SK-N-SH (cell line): ENCODE data around the gene ATR. TPM values are rescaled to one million over a fixed set of nuclear protein-coding genes. Genes with fewer than 3 reads are reported as not detected.

Source experiments
- CTCF ChIA-PET: fragments of 300-600, 350-600 bp; formaldehyde crosslinking; extraction: SDS; loops from one replicate; lab custom pipeline; 2021; lab: Yijun Ruan, JAX
- POLR2A ChIA-PET: fragments of 350-600 bp; sonication (Branson Sonifier 250); formaldehyde crosslinking; extraction: SDS; loops from one replicate; lab custom pipeline; 2020; ENCODE audit warnings: antibody characterized with exemption, inconsistent platforms; lab: Yijun Ruan, JAX
- DNase-seq: peaks from one replicate; pipeline ENCODE4 v3.0.0; 2012
- H2AFZ ChIP-seq: fragments of 200-600 bp; sonication (generic); 2 replicates; pipeline ENCODE4 v1.8.1; 2016; ENCODE audit warnings: antibody characterized with exemption, mild to moderate bottlenecking, low read depth
- H3F3A ChIP-seq: fragments of 200-600 bp; sonication (generic); replicated peaks from 2 replicates; pipeline ENCODE3; 2016; ENCODE audit warnings: antibody characterized with exemption, mild to moderate bottlenecking; ENCODE audit not compliant: insufficient read depth
- H3K27ac ChIP-seq, 2 experiments: fragments of 200-500 bp in 1 of 2; fragments of 200-600 bp in 1 of 2; sonication (Bioruptor generic) in 1 of 2; sonication (generic), shearing (Covaris generic) in 1 of 2; 2 replicates each; pipeline versions ENCODE4 v1.5.1 to v1.6.1; 2014 to 2016; ENCODE audit warnings: low read depth in 2 of 2, inconsistent platforms in 1 of 2, low read length in 1 of 2, mild to moderate bottlenecking in 1 of 2, mixed read lengths in 1 of 2
- H3K27me3 ChIP-seq: fragments of 200-600 bp; sonication (generic), shearing (Covaris generic); 2 replicates; pipeline ENCODE4 v1.6.1; 2016; ENCODE audit warnings: mixed run types; ENCODE audit not compliant: insufficient read depth
- H3K36me3 ChIP-seq, 2 experiments: fragments of 200-500 bp in 1 of 2; fragments of 200-600 bp in 1 of 2; sonication (Bioruptor generic) in 1 of 2; sonication (generic) in 1 of 2; replicated peaks in 1 of 2; 2 replicates each; pipeline versions ENCODE3 to v1.5.1; 2014 to 2016; ENCODE audit warnings: low read length in 1 of 2, mild to moderate bottlenecking in 1 of 2; ENCODE audit not compliant: insufficient read depth in 2 of 2, control insufficient read depth in 1 of 2
- H3K4me1 ChIP-seq, 2 experiments: fragments of 200-500 bp in 1 of 2; fragments of 200-600 bp in 1 of 2; sonication (Bioruptor generic) in 1 of 2; sonication (generic), shearing (Covaris generic) in 1 of 2; 2 replicates each; pipeline versions ENCODE4 v1.5.1 to v1.6.1; 2014 to 2016; ENCODE audit warnings: low read depth in 1 of 2, low read length in 1 of 2, mixed run types in 1 of 2; ENCODE audit not compliant: insufficient read depth in 2 of 2, control insufficient read depth in 1 of 2
- H3K4me2 ChIP-seq: fragments of 200-600 bp; sonication (generic), shearing (Covaris generic); 2 replicates; pipeline ENCODE4 v1.6.1; 2017; ENCODE audit warnings: mixed run types
- H3K4me3 ChIP-seq, 2 experiments: fragments of 200-500 bp in 1 of 2; fragments of 200-600 bp in 1 of 2; sonication (Bioruptor generic) in 1 of 2; sonication (generic), shearing (Covaris generic) in 1 of 2; 2 replicates each; pipeline versions ENCODE4 v1.5.1 to v1.8.1; 2014 to 2016; ENCODE audit warnings: low read depth in 2 of 2, inconsistent platforms in 1 of 2, low read length in 1 of 2, mild to moderate bottlenecking in 1 of 2, mixed read lengths in 1 of 2, moderate library complexity in 1 of 2
- H3K79me2 ChIP-seq: fragments of 200-600 bp; sonication (generic); 2 replicates; pipeline ENCODE4 v1.8.1; 2017; ENCODE audit warnings: mild to moderate bottlenecking; ENCODE audit not compliant: insufficient read depth
- H3K9ac ChIP-seq: fragments of 200-600 bp; sonication (generic); 2 replicates; pipeline ENCODE4 v1.6.1; 2017; ENCODE audit warnings: mixed run types
- H3K9me2 ChIP-seq: fragments of 200-600 bp; sonication (generic); 2 replicates; pipeline ENCODE4 v1.6.1; 2017; ENCODE audit warnings: mixed run types
- H3K9me3 ChIP-seq: fragments of 200-600 bp; sonication (generic); 2 replicates; pipeline ENCODE4 v1.6.1; 2017; ENCODE audit warnings: mixed run types, mild to moderate bottlenecking, moderate library complexity
- H4K20me1 ChIP-seq: fragments of 200-600 bp; sonication (generic); 2 replicates; pipeline ENCODE4 v1.6.1; 2017; ENCODE audit warnings: mild to moderate bottlenecking, mixed run types; ENCODE audit not compliant: insufficient read depth
- CHD2 ChIP-seq: fragments of 150-350 bp; IDR thresholded peaks from 2 replicates; pipeline ENCODE4 v1.6.1; 2018; ENCODE audit warnings: low read length; ENCODE audit not compliant: partially characterized antibody
- EP300 ChIP-seq, 2 experiments: IDR thresholded peaks; 2 replicates each; pipeline versions ENCODE4 v1.4.0 to v1.6.1; 2012; ENCODE audit warnings: borderline replicate concordance in 1 of 2, low read depth in 1 of 2, low read length in 1 of 2
- FOSL2 ChIP-seq: IDR thresholded peaks from 2 replicates; pipeline ENCODE4 v1.4.0; 2012; ENCODE audit warnings: low read depth, mild to moderate bottlenecking, moderate library complexity, borderline replicate concordance
- GATA2 ChIP-seq: sonication (generic); formaldehyde crosslinking; IDR thresholded peaks from 2 replicates; pipeline ENCODE4 v1.5.0; 2020; ENCODE audit warnings: mild to moderate bottlenecking, missing genetic modification reagents
- MEF2A ChIP-seq: IDR thresholded peaks from 2 replicates; pipeline ENCODE4 v1.4.0; 2012; ENCODE audit warnings: low read depth, borderline replicate concordance
- NFIC ChIP-seq: IDR thresholded peaks from 2 replicates; pipeline ENCODE4 v1.4.0; 2012; ENCODE audit warnings: borderline replicate concordance
- RAD21 ChIP-seq: IDR thresholded peaks from 2 replicates; pipeline ENCODE4 v1.6.1; 2012; ENCODE audit warnings: mild to moderate bottlenecking, low read length
- RXRA ChIP-seq: IDR thresholded peaks from 2 replicates; pipeline ENCODE4 v1.4.0; 2012; ENCODE audit warnings: low read depth, mild to moderate bottlenecking, borderline replicate concordance
- SIN3A ChIP-seq: IDR thresholded peaks from 2 replicates; pipeline ENCODE4 v1.6.1; 2012; ENCODE audit warnings: low read depth, mild to moderate bottlenecking, low read length, moderate library complexity, borderline replicate concordance
- SMC3 ChIP-seq: IDR thresholded peaks from 2 replicates; pipeline ENCODE4 v1.6.1; 2012; ENCODE audit warnings: low read depth, low read length, improper control_type of control experiment
- TEAD4 ChIP-seq: IDR thresholded peaks from 2 replicates; pipeline ENCODE4 v1.4.0; 2012; ENCODE audit warnings: mild to moderate bottlenecking, borderline replicate concordance; ENCODE audit not compliant: insufficient read depth
- WGBS: methylation state at CpG from one replicate; pipeline ENCODE4 v1.1.6; 2017; ENCODE audit warnings: low lambda C conversion rate; 5-methylcytosine and 5-hydroxymethylcytosine counted together
- polyA plus RNA-seq, 3 experiments: library from polyadenylated mRNA; depleted of rRNA; stranded (reverse); fragments of >200 nt; gene quantifications; 2 replicates each; pipeline ENCODE4 v1.2.3, GENCODE V29; 2012
- TF ChIP-seq, protein P1 (sequence below): IDR thresholded peaks from 2 replicates; pipeline ENCODE4 v1.4.0; 2012; ENCODE audit warnings: low read depth, borderline replicate concordance
- TF ChIP-seq, protein P2 (sequence below): IDR thresholded peaks from 2 replicates; pipeline ENCODE4 v1.4.0; 2012; ENCODE audit warnings: low read depth
- TF ChIP-seq, protein P3 (sequence below): fragments of 150-350 bp; IDR thresholded peaks from 2 replicates; pipeline ENCODE4 v1.6.1; 2017; ENCODE audit warnings: antibody characterized with exemption, low read length, low read depth, borderline replicate concordance
- TF ChIP-seq, protein P4 (sequence below): IDR thresholded peaks from 2 replicates; pipeline ENCODE4 v1.4.0; 2012; ENCODE audit warnings: low read depth, borderline replicate concordance
- TF ChIP-seq, protein P5 (sequence below): fragments of 200-600 bp; sonication (generic); IDR thresholded peaks from 2 replicates; pipeline ENCODE4 v1.6.1; 2017; ENCODE audit warnings: antibody characterized with exemption, mild to moderate bottlenecking, moderate library complexity
- TF ChIP-seq, protein P6 (sequence below): IDR thresholded peaks from 2 replicates; pipeline ENCODE4; 2012

Gene ATR
- polyA plus RNA-seq, 1 of the 3 experiments (the other 2 are of a cell fraction), result 7.3 TPM

DNA sequence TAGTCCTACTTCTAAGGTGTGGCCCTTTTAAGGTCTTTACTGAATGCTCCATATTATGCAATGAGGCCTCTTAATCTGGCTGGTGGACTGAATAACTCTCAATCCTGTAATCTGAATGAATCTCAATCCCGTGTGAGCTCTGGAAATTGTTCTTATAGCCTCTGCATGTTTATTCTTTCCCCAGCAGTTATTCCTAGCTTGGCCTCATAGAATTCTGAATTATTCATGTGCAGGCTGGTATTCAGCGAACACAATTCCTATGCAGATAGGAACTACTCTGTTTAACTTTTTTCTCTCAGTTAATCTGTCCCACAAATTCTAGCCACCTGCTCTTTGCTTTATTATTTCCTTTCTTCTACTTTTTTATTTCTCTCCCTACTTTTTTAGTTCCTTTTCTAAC lies 86.3 kb downstream of the ATR start:
- Histone ChIP-seq H3K9me3 (no peaks in the 10 kb centered on the region), H3K4me2 (no peak overlapping the region), H3K9ac (no peak overlapping the region), H3K27me3 (no peaks in the 10 kb centered on the region), H3K79me2 (no peaks in the 10 kb centered on the region), H2AFZ (no peak overlapping the region), H3F3A (no peaks in the 10 kb centered on the region), H4K20me1 (no peaks in the 10 kb centered on the region)
- no peak for DNase-seq
- 92% methylated on average over 2 of the region's 2 CpGs for WGBS
- TF ChIP-seq TEAD4 (no peak), EP300 (IDR thresholded peaks at IDR 0.05; ENCODE audit: borderline replicate concordance in 1 of 2, low read depth in 1 of 2, low read length in 1 of 2) (no peak), SIN3A (no peak), GATA2 (CRISPR knock-in tag) (no peak), NFIC (no peak), RXRA (no peak), CHD2 (no peak), RAD21 (no peak), FOSL2 (no peak), MEF2A (no peak), SMC3 (no peak)
- TF ChIP-seq, protein P1, sequence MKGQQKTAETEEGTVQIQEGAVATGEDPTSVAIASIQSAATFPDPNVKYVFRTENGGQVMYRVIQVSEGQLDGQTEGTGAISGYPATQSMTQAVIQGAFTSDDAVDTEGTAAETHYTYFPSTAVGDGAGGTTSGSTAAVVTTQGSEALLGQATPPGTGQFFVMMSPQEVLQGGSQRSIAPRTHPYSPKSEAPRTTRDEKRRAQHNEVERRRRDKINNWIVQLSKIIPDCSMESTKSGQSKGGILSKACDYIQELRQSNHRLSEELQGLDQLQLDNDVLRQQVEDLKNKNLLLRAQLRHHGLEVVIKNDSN, result no peak
- TF ChIP-seq, protein P2, sequence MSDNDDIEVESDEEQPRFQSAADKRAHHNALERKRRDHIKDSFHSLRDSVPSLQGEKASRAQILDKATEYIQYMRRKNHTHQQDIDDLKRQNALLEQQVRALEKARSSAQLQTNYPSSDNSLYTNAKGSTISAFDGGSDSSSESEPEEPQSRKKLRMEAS, result no peak
- TF ChIP-seq, protein P3, sequence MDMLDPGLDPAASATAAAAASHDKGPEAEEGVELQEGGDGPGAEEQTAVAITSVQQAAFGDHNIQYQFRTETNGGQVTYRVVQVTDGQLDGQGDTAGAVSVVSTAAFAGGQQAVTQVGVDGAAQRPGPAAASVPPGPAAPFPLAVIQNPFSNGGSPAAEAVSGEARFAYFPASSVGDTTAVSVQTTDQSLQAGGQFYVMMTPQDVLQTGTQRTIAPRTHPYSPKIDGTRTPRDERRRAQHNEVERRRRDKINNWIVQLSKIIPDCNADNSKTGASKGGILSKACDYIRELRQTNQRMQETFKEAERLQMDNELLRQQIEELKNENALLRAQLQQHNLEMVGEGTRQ, result no peak
- TF ChIP-seq, protein P4, sequence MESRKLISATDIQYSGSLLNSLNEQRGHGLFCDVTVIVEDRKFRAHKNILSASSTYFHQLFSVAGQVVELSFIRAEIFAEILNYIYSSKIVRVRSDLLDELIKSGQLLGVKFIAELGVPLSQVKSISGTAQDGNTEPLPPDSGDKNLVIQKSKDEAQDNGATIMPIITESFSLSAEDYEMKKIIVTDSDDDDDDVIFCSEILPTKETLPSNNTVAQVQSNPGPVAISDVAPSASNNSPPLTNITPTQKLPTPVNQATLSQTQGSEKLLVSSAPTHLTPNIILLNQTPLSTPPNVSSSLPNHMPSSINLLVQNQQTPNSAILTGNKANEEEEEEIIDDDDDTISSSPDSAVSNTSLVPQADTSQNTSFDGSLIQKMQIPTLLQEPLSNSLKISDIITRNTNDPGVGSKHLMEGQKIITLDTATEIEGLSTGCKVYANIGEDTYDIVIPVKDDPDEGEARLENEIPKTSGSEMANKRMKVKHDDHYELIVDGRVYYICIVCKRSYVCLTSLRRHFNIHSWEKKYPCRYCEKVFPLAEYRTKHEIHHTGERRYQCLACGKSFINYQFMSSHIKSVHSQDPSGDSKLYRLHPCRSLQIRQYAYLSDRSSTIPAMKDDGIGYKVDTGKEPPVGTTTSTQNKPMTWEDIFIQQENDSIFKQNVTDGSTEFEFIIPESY, result no peak
- TF ChIP-seq, protein P5, sequence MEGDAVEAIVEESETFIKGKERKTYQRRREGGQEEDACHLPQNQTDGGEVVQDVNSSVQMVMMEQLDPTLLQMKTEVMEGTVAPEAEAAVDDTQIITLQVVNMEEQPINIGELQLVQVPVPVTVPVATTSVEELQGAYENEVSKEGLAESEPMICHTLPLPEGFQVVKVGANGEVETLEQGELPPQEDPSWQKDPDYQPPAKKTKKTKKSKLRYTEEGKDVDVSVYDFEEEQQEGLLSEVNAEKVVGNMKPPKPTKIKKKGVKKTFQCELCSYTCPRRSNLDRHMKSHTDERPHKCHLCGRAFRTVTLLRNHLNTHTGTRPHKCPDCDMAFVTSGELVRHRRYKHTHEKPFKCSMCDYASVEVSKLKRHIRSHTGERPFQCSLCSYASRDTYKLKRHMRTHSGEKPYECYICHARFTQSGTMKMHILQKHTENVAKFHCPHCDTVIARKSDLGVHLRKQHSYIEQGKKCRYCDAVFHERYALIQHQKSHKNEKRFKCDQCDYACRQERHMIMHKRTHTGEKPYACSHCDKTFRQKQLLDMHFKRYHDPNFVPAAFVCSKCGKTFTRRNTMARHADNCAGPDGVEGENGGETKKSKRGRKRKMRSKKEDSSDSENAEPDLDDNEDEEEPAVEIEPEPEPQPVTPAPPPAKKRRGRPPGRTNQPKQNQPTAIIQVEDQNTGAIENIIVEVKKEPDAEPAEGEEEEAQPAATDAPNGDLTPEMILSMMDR, result no peak
- TF ChIP-seq, protein P6, sequence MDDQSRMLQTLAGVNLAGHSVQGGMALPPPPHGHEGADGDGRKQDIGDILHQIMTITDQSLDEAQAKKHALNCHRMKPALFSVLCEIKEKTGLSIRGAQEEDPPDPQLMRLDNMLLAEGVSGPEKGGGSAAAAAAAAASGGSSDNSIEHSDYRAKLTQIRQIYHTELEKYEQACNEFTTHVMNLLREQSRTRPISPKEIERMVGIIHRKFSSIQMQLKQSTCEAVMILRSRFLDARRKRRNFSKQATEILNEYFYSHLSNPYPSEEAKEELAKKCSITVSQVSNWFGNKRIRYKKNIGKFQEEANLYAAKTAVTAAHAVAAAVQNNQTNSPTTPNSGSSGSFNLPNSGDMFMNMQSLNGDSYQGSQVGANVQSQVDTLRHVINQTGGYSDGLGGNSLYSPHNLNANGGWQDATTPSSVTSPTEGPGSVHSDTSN, result no peak
- TF ChIP-seq, all 33 proteins: peak for 0
- ChIA-PET POLR2A (no interaction called here), CTCF (no interaction called here)
- Histone ChIP-seq H3K36me3 (peaks cover 74 to 78% of the 10 kb centered on the region in 2 experiments), H3K27ac (no peak overlapping the region), H3K4me3 (no peak overlapping the region), H3K4me1 (no peaks in the 10 kb centered on the region), H3K9me2 (no peaks in the 10 kb centered on the region)
